Tibial artery (tissue), 4 donors: ENCODE data around the gene AKT2.

Experiments
- DNase-seq, 2 donors: peaks; one replicate each; pipeline ENCODE4 v3.0.0-alpha.2; 2019
- H3K27ac ChIP-seq, 2 donors: fragments of 200-600 bp; sonication (generic) in 1 of 2; 1 replicate in 1 of 2; 2 replicates in 1 of 2; pipeline ENCODE4 v1.5.1; 2018 to 2019; ENCODE audit warnings: mild to moderate bottlenecking in 1 of 2
- H3K27me3 ChIP-seq, 2 donors: fragments of 200-600 bp; sonication (generic) in 1 of 2; one replicate each; pipeline versions ENCODE4 v1.5.1 to v1.6.0; 2016 to 2019
- H3K36me3 ChIP-seq, 3 donors: fragments of 200-600 bp; sonication (generic) in 2 of 3; one replicate each; pipeline ENCODE4 v1.5.1; 2016 to 2019; ENCODE audit warnings: mild to moderate bottlenecking in 2 of 3
- H3K4me1 ChIP-seq, 4 donors: fragments of 200-600 bp; sonication (generic) in 2 of 4; 1 replicate in 3 of 4; 2 replicates in 1 of 4; pipeline ENCODE4 v1.5.1; 2016 to 2019
- H3K4me3 ChIP-seq, 2 donors: fragments of 200-600 bp; sonication (generic) in 1 of 2; 1 replicate in 1 of 2; 2 replicates in 1 of 2; pipeline ENCODE4 v1.5.1; 2018 to 2019; ENCODE audit warnings: mild to moderate bottlenecking in 2 of 2
- H3K9me3 ChIP-seq, 3 donors: fragments of 200-600 bp; sonication (generic) in 1 of 3; one replicate each; pipeline ENCODE4 v1.5.1; 2016 to 2019
- intact Hi-C: fragments of 100-400 bp; cut with DNase I; formaldehyde crosslinking; loops from one replicate; pipeline ENCODE4 v1.15.0; 2023; ENCODE audit warnings: low total_unique reads
- TF ChIP-seq, protein P1 (sequence below), 2 experiments: fragments of 200-600 bp in 1 of 2; fragments of 450-650 bp in 1 of 2; IDR thresholded peaks; one replicate each; pipeline ENCODE4 v1.5.1; 2017 to 2019; ENCODE audit warnings: antibody characterized with exemption in 2 of 2, mild to moderate bottlenecking in 1 of 2, moderate library complexity in 1 of 2

The AKT2 gene

DNA sequence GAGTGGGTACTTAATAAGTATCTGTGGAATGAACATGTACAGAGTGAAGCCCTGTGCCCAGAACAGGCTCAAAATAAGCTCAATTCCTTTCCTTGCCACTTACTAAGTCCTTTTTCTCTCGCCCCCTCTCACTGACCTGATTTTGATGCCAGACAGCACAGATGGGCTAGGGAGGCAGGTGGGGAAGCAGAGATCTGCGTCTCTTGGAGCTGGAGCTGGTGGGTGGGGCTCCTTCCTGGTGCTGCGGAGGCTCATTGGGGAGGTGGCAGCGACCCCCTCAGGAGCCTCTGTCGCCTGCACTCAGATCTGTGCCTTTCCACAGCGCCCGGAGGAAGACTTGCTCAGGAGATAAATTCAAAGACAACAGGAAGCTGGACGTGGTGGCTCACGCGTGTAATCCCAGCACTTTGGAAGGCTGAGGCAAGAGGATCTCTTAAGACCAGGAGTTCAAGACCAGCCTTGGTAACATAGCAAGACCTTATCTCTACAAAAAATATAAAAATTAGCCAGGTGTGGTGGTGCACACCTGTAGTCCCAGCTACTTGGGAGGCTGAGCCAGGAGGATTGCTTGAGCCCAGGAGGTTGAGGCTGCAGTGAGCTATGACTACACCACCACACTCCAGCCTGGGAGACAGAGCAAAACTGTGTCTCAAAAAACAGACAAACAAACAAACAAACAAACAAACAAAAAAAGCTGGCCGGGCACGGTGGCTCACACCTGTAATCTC is 14.6 kb downstream of the AKT2 start:
- no peak for DNase-seq
- Histone ChIP-seq H3K4me1 (peaks cover 0 to 48% (median 25%) of the 10 kb centered on the region in 4 donors), H3K36me3 (peaks cover 0 to 20% (median 5%) of the 10 kb centered on the region in 3 donors), H3K27me3 (no peaks in the 10 kb centered on the region), H3K27ac (no peak overlapping the region), H3K9me3 (no peaks in the 10 kb centered on the region), H3K4me3 (no peak overlapping the region)
- intact Hi-C loops, result no loop called here
- TF ChIP-seq, protein P1, sequence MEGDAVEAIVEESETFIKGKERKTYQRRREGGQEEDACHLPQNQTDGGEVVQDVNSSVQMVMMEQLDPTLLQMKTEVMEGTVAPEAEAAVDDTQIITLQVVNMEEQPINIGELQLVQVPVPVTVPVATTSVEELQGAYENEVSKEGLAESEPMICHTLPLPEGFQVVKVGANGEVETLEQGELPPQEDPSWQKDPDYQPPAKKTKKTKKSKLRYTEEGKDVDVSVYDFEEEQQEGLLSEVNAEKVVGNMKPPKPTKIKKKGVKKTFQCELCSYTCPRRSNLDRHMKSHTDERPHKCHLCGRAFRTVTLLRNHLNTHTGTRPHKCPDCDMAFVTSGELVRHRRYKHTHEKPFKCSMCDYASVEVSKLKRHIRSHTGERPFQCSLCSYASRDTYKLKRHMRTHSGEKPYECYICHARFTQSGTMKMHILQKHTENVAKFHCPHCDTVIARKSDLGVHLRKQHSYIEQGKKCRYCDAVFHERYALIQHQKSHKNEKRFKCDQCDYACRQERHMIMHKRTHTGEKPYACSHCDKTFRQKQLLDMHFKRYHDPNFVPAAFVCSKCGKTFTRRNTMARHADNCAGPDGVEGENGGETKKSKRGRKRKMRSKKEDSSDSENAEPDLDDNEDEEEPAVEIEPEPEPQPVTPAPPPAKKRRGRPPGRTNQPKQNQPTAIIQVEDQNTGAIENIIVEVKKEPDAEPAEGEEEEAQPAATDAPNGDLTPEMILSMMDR (IDR thresholded peaks at IDR 0.05), result no peak

DNA sequence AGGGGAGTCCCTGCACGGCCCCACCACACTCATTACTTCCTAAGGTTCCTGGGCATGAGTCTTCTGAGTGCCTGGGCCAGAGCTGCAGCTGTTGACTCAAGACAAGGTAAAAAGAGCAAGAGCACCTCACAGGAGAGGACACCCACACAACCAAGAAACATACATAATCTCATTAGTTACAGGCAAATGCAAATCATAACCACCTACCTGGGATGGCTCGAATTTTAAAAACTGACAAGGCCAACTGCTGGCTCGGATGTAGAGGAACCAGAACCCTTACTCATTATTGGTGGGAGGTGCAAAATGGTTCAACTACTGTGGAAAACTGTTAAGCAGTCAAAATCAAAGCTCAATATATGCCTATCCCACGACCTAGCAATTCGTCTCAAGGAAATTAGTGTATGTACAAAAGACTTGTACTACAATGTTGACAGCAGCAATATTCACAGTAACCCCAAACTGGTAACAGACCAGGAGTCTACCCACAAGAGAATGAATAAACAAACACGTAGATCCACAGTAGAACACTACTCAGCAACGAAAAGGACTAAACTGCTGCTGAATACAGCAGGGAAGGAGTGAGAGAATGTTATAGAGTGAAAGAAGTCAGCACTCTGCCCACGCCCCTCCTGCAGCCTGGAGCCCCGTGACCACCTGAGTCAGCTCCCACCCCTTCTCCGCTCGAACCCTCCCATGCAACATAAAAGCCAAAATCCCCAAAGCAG is 15.8 kb downstream of the AKT2 start:
- intact Hi-C loops, result no loop called here
- peaks cover 0 to 39% (median 18%) of the 10 kb centered on the region in 4 donors for H3K4me1 ChIP-seq

GRCh38 chr19:40267601-40267997 is 17.5 kb downstream of the AKT2 start:
- no peak for DNase-seq
- H3K36me3 ChIP-seq, result peaks cover 14 to 42% (median 33%) of the 10 kb centered on the region in 3 donors
- intact Hi-C loops, result no loop called here
- TF ChIP-seq, protein P1 (IDR thresholded peaks at IDR 0.05), result no peak
- no peak overlapping the region for H3K27ac ChIP-seq
- H3K9me3 ChIP-seq, result no peaks in the 10 kb centered on the region
- no peak overlapping the region for H3K4me3 ChIP-seq
- H3K27me3 ChIP-seq, result no peaks in the 10 kb centered on the region
- peaks cover 0 to 28% (median 13%) of the 10 kb centered on the region in 4 donors for H3K4me1 ChIP-seq

More for the DNA sequence above, 15.8 kb downstream of the AKT2 start:
- peaks cover 7 to 29% (median 17%) of the 10 kb centered on the region in 3 donors for H3K36me3 ChIP-seq
- no peaks in the 10 kb centered on the region for H3K9me3 ChIP-seq
- no peak overlapping the region for H3K4me3 ChIP-seq
- TF ChIP-seq, protein P1 (IDR thresholded peaks at IDR 0.05), result no peak
- no peaks in the 10 kb centered on the region for H3K27me3 ChIP-seq
- no peak overlapping the region for H3K27ac ChIP-seq
- DNase-seq, result no peak

GRCh38 chr19:40266912-40267600 is 18.1 kb downstream of the AKT2 start:
- Histone ChIP-seq H3K36me3 (peaks cover 14 to 42% (median 35%) of the 10 kb centered on the region in 3 donors), H3K27me3 (no peaks in the 10 kb centered on the region), H3K9me3 (no peaks in the 10 kb centered on the region), H3K27ac (no peak overlapping the region), H3K4me3 (no peak overlapping the region), H3K4me1 (peaks cover 0 to 28% (median 13%) of the 10 kb centered on the region in 4 donors)
- TF ChIP-seq, protein P1 (IDR thresholded peaks at IDR 0.05), result no peak
- no peak for DNase-seq
- intact Hi-C loops, result no loop called here

DNA sequence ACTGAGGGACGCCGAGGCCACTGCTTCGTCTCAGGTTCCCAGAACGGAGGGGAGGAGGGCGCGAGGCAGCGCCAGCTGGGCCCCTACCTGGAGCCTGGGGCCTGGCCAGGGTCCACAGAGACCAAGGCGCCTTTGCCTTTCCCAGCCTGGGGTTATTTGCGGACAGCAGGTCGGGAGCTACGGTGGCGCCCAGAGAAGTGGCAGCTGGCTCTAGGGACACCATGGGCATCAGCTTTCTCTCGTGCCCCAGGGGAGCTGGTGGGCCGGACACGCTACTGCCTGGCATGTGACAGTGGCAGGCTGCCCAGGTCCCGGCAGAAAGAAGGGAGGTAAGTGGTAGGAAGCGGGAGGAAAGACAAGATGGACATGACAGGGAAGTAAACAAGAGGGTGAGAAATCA is 19.0 kb downstream of the AKT2 start:
- TF ChIP-seq, protein P1 (IDR thresholded peaks at IDR 0.05), result no peak
- peak in 1 of 2 donors; percentile 83 for DNase-seq
- Histone ChIP-seq H3K4me1 (peaks cover 0 to 28% (median 13%) of the 10 kb centered on the region in 4 donors), H3K27me3 (no peaks in the 10 kb centered on the region), H3K9me3 (no peaks in the 10 kb centered on the region), H3K4me3 (no peak overlapping the region), H3K27ac (peak overlapping the region in 1 of 2 donors; percentile 39), H3K36me3 (peaks cover 14 to 42% (median 35%) of the 10 kb centered on the region in 3 donors)
- intact Hi-C loops, result no loop called here
